ENCODE data around the gene PTPRS. TPM values are rescaled to one million over a fixed set of nuclear protein-coding genes. Genes with fewer than 3 reads are reported as not detected.

The PTPRS gene
- total RNA-seq, 1 donor from 2014 or later = 278 TPM

DNA sequence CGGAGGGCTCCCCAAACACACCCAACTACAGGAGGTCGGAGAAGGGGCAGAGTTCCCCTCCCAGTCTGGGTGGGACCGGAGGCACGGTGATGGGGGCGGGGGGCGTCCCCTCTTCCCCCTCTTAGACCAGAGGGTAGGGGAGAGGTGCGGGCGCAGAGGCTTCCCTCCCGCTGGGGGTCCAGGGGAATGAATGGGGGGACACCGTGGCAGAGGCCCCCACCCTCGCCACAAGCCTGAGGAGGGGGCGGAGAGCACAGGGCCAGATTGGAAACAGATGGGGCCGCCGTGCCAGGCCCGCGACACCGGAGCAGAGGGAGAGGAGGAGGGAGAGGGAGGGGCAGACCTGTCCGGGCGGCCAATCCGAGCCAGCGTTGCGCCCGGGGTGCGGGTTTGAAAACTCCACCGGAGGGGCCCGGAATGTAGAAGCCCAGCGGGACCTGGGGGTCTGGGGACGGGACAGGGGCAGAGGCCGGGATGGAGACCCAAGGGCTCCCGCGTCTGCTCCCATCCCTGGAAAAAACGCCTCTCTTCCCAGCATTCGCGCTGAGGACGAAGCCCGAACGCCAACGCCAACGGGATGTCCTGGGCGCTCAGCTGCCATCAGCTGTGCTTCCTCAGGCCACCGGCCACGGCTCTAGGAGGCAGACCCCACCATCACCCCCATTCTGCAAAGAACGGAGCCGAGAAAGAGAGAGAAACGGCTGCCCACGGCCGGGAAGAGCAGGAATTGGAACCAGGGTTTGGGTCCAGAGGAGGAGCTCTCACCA lies 46.8 kb downstream of the PTPRS start:
- intact Hi-C loops (cut with DNase I) = no loop called here
- peak; percentile 73 for ATAC-seq
- DNase-seq (ENCODE audit: low spot score) = peak; percentile 80

DNA sequence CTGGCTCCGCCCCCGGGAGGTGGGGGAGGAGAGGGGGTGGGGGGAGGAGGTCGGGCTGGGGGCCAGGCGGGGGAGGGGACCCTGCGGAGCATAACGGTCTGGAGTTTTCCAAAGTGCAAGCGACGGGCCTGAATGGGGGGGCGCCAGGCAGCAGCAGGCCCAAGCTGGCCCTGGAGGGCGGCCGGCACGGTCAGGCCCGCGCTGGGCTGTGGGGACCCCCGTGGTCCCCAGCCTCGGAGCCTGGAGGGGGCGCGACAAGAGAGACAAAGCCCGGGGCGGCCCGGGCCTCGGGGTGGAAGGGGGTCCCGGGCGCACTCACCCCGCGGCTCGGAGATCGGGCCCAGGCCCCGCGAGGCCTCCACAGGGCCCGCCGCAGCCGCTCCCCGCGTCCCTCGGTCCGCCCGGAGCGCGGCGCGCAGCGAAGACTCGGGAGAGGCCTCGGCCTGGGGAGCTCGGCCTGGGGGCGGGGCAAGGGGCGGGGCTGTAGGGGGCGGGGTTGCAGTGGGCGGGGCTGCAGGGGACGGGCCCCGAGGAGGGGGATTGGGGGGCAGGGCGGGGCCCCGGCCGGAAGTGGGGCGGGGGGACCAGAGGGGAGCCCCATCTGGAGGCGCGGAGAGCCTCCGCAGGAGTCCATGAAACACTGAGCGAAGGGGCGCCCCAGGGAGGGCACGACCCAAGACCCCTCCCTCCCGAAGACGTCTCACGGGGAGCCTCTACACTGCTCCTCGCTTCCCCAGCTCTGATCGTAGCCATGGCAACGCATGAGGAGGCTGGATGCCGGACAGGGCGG lies 47.6 kb downstream of the PTPRS start:
- intact Hi-C loops (cut with DNase I) = no loop called here
- ATAC-seq (peak; percentile 85), DNase-seq (ENCODE audit: low spot score) (peak; percentile 81)

DNA sequence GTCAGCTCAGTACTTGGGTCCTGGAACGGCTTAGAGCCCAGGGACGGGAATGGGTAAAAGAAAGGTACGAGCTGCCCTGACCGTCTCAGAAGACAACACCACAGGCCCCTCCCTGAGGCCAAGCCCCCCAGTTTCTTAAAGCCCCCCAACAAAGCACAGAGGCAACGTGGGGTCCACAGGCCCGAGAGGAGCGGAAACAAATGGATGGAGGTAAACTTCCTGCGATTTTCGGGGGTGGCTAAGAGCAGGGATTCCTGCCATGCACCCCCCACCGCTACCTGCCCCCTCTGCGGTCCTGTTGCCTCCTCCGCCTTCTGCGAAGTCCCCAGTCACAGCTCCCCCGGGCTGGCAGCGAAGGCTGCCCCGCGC lies 48.2 kb downstream of the PTPRS start:
- DNase-seq (ENCODE audit: low spot score) (no peak), ATAC-seq (no peak)
- intact Hi-C loops (cut with DNase I) = no loop called here

DNA sequence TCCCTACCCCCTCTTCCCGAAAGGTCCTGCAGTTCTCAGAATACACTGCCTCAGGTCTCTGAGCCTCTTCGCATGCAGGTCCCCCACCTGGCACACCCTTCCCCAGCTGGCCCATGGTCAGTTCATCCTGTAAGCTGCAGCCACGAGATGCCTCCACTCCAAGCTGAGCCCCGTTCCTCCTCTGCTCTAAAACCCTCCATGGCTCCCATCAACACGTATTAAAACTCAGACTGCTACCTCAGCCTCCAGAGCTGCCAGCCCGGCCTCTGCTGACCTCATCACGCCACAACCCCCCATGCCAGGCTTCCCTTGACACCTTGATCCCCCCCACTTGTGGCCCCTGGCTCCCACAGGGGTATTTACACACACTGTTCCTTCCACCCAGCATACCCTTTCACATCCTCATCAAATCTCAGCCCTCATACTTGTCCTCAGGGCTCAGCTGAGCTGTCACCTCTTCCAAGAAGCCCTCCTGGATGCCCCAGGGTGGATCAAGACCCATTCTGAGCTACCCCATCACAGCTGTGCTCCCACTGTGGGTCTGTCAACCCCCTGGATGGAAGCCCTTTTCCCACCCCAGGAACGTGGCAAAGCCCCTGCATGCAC lies 48.9 kb downstream of the PTPRS start:
- ATAC-seq = no peak
- DNase-seq (ENCODE audit: low spot score) = no peak
- intact Hi-C loops (cut with DNase I) = no loop called here

Other genes starting within 250 kb of the PTPRS start
- not detected for gene ZNRF4, start 114.6 kb upstream of the PTPRS start, total RNA-seq
- gene TINCR, start 227.1 kb upstream of the PTPRS start, total RNA-seq = 3.7 TPM

Data from sciatic nerve (tissue), 2 donors.